H1 (cell line): ENCODE measurements around the gene SMIM23. TPM values are rescaled to one million over a fixed set of nuclear protein-coding genes. Genes with fewer than 3 reads are reported as not detected.

Experiments
- CBX5 ChIP-seq: fragments of 300-800, 300-1000 bp; sonication (generic); IDR thresholded peaks from 2 replicates; pipeline ENCODE4 v1.7.1; 2016; ENCODE audit warnings: antibody characterized with exemption, low read length, low read depth
- JUN ChIP-seq: IDR thresholded peaks from 2 replicates; pipeline ENCODE4 v1.6.1; 2011; ENCODE audit warnings: low read depth, mild to moderate bottlenecking, improper control_type of control experiment, low read length
- PHF8 ChIP-seq: fragments of 200-600 bp; sonication (generic); conservative IDR thresholded peaks from 2 replicates; pipeline ENCODE4 v1.7.1; 2012; ENCODE audit warnings: low read depth, mild to moderate bottlenecking, inconsistent platforms, low read length, moderate library complexity
- POLR2A ChIP-seq, 2 experiments: IDR thresholded peaks; 1 replicate in 1 of 2; 2 replicates in 1 of 2; pipeline ENCODE4 v1.6.1; 2011; ENCODE audit warnings: low read depth in 2 of 2, low read length in 2 of 2, mild to moderate bottlenecking in 2 of 2; ENCODE audit errors: control extremely low read depth in 1 of 2
- polyA plus RNA-seq, 7 experiments: library from polyadenylated mRNA; depleted of rRNA in 3 of 7; stranded (reverse) in 5 of 7; unstranded in 2 of 7; fragments of >200 nt in 5 of 7; fragments of 200-250 nt in 2 of 7; gene quantifications; 1 replicate in 5 of 7; 2 replicates in 1 of 7; 4 replicates in 1 of 7; pipeline versions ENCODE4 v1.2.1 to v1.2.3, GENCODE V29; 2011 to 2013; ENCODE audit warnings: missing spikeins in 2 of 7, mixed read lengths in 2 of 7
- total RNA-seq: library from RNA; stranded (reverse); fragmentation: NEBNext Ultra II Directional; extraction: Animal tissue kit (Norgen Biotek cat#: 25700); gene quantifications from 2 replicates; pipeline ENCODE4 v1.2.1, GENCODE V29; 2021
- TF ChIP-seq, protein P1 (sequence below): fragments of 300-600 bp; sonication (generic); IDR thresholded peaks from 2 replicates; pipeline ENCODE4 v1.7.1; 2012; ENCODE audit warnings: low read length, moderate library complexity, mild to moderate bottlenecking, inconsistent platforms; ENCODE audit not compliant: insufficient replicate concordance

SMIM23 gene
- total and polyA plus RNA-seq, 2 of the 8 experiments (the other 6 are each of a cell fraction or from before 2014, with no cell fraction given) = not detected

DNA sequence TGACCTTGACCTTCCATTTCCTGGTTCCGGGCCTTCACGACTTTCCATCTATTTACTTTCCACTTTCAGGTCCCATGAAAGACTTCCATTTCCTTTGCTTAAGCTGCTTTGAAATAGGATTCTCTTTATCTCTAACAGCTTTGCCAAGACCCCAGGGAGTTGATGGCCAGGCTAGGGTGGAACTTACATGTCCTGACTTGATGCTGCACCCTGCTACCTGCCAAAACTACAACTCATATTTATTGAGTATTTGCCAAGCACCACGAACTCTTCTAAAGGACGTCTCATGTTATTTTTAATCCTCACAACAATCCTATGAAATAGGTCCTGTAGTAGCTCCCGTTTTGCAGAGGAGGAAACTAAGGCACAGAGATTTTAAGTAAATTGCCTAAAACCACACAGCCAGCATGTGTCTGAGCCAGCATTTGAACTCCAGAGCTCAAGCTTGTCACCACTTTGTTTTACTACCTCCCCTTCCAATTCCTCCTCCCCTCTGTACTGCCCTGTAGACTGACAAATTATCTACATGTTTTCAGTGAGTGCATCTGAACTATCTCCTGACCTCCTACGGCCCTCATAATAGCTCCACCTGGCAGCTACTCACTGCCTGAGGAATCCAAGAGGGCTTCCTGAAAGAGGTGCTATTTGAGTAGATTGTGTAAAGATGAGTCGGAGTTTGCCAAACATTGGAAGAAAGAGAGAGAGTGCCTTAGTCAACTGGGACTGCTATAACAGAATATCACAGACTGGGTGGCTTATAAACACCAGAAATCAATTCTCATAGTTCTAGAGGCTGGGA is 38.4 kb upstream of the SMIM23 start (continued):
- TF ChIP-seq PHF8 (no peak), CBX5 (no peak), JUN (no peak), POLR2A (IDR thresholded peaks at IDR 0.05; ENCODE audit: control extremely low read depth in 1 of 2, low read depth in 2 of 2, low read length in 2 of 2) (no peak)
- TF ChIP-seq, protein P1, sequence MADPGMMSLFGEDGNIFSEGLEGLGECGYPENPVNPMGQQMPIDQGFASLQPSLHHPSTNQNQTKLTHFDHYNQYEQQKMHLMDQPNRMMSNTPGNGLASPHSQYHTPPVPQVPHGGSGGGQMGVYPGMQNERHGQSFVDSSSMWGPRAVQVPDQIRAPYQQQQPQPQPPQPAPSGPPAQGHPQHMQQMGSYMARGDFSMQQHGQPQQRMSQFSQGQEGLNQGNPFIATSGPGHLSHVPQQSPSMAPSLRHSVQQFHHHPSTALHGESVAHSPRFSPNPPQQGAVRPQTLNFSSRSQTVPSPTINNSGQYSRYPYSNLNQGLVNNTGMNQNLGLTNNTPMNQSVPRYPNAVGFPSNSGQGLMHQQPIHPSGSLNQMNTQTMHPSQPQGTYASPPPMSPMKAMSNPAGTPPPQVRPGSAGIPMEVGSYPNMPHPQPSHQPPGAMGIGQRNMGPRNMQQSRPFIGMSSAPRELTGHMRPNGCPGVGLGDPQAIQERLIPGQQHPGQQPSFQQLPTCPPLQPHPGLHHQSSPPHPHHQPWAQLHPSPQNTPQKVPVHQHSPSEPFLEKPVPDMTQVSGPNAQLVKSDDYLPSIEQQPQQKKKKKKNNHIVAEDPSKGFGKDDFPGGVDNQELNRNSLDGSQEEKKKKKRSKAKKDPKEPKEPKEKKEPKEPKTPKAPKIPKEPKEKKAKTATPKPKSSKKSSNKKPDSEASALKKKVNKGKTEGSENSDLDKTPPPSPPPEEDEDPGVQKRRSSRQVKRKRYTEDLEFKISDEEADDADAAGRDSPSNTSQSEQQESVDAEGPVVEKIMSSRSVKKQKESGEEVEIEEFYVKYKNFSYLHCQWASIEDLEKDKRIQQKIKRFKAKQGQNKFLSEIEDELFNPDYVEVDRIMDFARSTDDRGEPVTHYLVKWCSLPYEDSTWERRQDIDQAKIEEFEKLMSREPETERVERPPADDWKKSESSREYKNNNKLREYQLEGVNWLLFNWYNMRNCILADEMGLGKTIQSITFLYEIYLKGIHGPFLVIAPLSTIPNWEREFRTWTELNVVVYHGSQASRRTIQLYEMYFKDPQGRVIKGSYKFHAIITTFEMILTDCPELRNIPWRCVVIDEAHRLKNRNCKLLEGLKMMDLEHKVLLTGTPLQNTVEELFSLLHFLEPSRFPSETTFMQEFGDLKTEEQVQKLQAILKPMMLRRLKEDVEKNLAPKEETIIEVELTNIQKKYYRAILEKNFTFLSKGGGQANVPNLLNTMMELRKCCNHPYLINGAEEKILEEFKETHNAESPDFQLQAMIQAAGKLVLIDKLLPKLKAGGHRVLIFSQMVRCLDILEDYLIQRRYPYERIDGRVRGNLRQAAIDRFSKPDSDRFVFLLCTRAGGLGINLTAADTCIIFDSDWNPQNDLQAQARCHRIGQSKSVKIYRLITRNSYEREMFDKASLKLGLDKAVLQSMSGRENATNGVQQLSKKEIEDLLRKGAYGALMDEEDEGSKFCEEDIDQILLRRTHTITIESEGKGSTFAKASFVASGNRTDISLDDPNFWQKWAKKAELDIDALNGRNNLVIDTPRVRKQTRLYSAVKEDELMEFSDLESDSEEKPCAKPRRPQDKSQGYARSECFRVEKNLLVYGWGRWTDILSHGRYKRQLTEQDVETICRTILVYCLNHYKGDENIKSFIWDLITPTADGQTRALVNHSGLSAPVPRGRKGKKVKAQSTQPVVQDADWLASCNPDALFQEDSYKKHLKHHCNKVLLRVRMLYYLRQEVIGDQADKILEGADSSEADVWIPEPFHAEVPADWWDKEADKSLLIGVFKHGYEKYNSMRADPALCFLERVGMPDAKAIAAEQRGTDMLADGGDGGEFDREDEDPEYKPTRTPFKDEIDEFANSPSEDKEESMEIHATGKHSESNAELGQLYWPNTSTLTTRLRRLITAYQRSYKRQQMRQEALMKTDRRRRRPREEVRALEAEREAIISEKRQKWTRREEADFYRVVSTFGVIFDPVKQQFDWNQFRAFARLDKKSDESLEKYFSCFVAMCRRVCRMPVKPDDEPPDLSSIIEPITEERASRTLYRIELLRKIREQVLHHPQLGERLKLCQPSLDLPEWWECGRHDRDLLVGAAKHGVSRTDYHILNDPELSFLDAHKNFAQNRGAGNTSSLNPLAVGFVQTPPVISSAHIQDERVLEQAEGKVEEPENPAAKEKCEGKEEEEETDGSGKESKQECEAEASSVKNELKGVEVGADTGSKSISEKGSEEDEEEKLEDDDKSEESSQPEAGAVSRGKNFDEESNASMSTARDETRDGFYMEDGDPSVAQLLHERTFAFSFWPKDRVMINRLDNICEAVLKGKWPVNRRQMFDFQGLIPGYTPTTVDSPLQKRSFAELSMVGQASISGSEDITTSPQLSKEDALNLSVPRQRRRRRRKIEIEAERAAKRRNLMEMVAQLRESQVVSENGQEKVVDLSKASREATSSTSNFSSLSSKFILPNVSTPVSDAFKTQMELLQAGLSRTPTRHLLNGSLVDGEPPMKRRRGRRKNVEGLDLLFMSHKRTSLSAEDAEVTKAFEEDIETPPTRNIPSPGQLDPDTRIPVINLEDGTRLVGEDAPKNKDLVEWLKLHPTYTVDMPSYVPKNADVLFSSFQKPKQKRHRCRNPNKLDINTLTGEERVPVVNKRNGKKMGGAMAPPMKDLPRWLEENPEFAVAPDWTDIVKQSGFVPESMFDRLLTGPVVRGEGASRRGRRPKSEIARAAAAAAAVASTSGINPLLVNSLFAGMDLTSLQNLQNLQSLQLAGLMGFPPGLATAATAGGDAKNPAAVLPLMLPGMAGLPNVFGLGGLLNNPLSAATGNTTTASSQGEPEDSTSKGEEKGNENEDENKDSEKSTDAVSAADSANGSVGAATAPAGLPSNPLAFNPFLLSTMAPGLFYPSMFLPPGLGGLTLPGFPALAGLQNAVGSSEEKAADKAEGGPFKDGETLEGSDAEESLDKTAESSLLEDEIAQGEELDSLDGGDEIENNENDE = no peak
